Osteoblast (primary cell): ENCODE measurements around the gene NLGN4X. TPM values are rescaled to one million over a fixed set of nuclear protein-coding genes. Genes with fewer than 3 reads are reported as not detected.

ENCODE experiments used
- DNase-seq: peaks from one replicate; pipeline ENCODE4 v3.0.0; 2011; ENCODE audit warnings: low spot score, mixed read lengths; ENCODE audit not compliant: insufficient read length; ENCODE audit errors: missing footprints
- H2AFZ ChIP-seq: 2 replicates; pipeline ENCODE4 v1.6.0; 2011; ENCODE audit warnings: mild to moderate bottlenecking, low read length
- H3K27ac ChIP-seq: 2 replicates; pipeline ENCODE4 v1.5.1; 2011; ENCODE audit warnings: mild to moderate bottlenecking, low read depth, low read length, moderate library complexity
- H3K27me3 ChIP-seq: 2 replicates; pipeline ENCODE4 v1.6.0; 2012; ENCODE audit warnings: mild to moderate bottlenecking, control low read depth, inconsistent platforms, low read length, moderate library complexity; ENCODE audit not compliant: insufficient read depth
- H3K36me3 ChIP-seq: 2 replicates; pipeline ENCODE4 v1.5.1; 2011; ENCODE audit warnings: mild to moderate bottlenecking, low read length, control low read depth, moderate library complexity; ENCODE audit not compliant: insufficient read depth
- H3K4me1 ChIP-seq: 2 replicates; pipeline ENCODE4 v1.5.1; 2011; ENCODE audit warnings: mild to moderate bottlenecking, low read length, control low read depth, moderate library complexity; ENCODE audit not compliant: insufficient read depth
- H3K4me2 ChIP-seq: 2 replicates; pipeline ENCODE4 v1.6.0; 2011; ENCODE audit warnings: mild to moderate bottlenecking, low read length; ENCODE audit not compliant: insufficient read depth
- H3K4me3 ChIP-seq: fragments of 200-600 bp; sonication (generic); 3 replicates; pipeline ENCODE4 v1.5.1; 2012; ENCODE audit warnings: mild to moderate bottlenecking, low read length, inconsistent platforms; ENCODE audit not compliant: insufficient read depth
- H3K79me2 ChIP-seq: 2 replicates; pipeline ENCODE4 v1.6.0; 2012; ENCODE audit warnings: mild to moderate bottlenecking, low read length, control low read depth, inconsistent platforms; ENCODE audit not compliant: insufficient read depth
- H3K9me3 ChIP-seq: 2 replicates; pipeline ENCODE4 v1.5.1; 2011; ENCODE audit warnings: low read depth, low read length, control low read depth
- H4K20me1 ChIP-seq: 2 replicates; pipeline ENCODE4 v1.6.0; 2012; ENCODE audit warnings: mild to moderate bottlenecking, low read length, control low read depth; ENCODE audit not compliant: insufficient read depth
- CTCF ChIP-seq: IDR thresholded peaks from 2 replicates; pipeline ENCODE4 v1.5.1; 2011; ENCODE audit warnings: mild to moderate bottlenecking, low read depth, low read length, moderate library complexity; ENCODE audit errors: extremely low read depth
- total RNA-seq: library from RNA; depleted of rRNA; stranded (reverse); fragments of >200 nt; gene quantifications from 2 replicates; pipeline ENCODE4 v1.2.3, GENCODE V29; 2012

NLGN4X gene
- total RNA-seq, 1 donor = 1.4 TPM

- H4K20me1 ChIP-seq = no peaks in the 10 kb centered on the region
- no peak overlapping the region for H3K4me3 ChIP-seq
- H3K27ac ChIP-seq = no peak overlapping the region
- no peak overlapping the region for H2AFZ ChIP-seq
- H3K27me3 ChIP-seq = no peaks in the 10 kb centered on the region
- H3K4me2 ChIP-seq = no peak overlapping the region
- H3K4me1 ChIP-seq = no peaks in the 10 kb centered on the region
- no peaks in the 10 kb centered on the region for H3K36me3 ChIP-seq
- H3K79me2 ChIP-seq = no peaks in the 10 kb centered on the region
- no peak for DNase-seq
- no peaks in the 10 kb centered on the region for H3K9me3 ChIP-seq
- no peak for TF ChIP-seq CTCF
Observed at GRCh38 chrX:6129195-6129594, 99.5 kb downstream of the NLGN4X start.

GRCh38 chrX:6120329-6120728 lies 108.3 kb downstream of the NLGN4X start:
- no peak for TF ChIP-seq CTCF
- no peak overlapping the region for H3K27ac ChIP-seq
- no peak overlapping the region for H3K4me3 ChIP-seq
- H3K79me2 ChIP-seq = no peaks in the 10 kb centered on the region
- no peaks in the 10 kb centered on the region for H3K4me1 ChIP-seq
- DNase-seq = no peak
- no peak overlapping the region for H2AFZ ChIP-seq
- no peaks in the 10 kb centered on the region for H4K20me1 ChIP-seq
- H3K4me2 ChIP-seq = no peak overlapping the region
- H3K36me3 ChIP-seq = no peaks in the 10 kb centered on the region
- H3K27me3 ChIP-seq = no peaks in the 10 kb centered on the region
- H3K9me3 ChIP-seq = no peaks in the 10 kb centered on the region

GRCh38 chrX:6095469-6095868 lies 133.2 kb downstream of the NLGN4X start:
- H3K4me2 ChIP-seq = no peak overlapping the region
- peaks cover 3% of the 10 kb centered on the region for H3K9me3 ChIP-seq
- no peak for DNase-seq
- H3K4me3 ChIP-seq = no peak overlapping the region
- no peaks in the 10 kb centered on the region for H3K4me1 ChIP-seq
- H2AFZ ChIP-seq = no peak overlapping the region
- H3K27me3 ChIP-seq = no peaks in the 10 kb centered on the region
- no peaks in the 10 kb centered on the region for H3K79me2 ChIP-seq
- no peak for TF ChIP-seq CTCF
- no peaks in the 10 kb centered on the region for H4K20me1 ChIP-seq
- H3K27ac ChIP-seq = no peak overlapping the region
- no peaks in the 10 kb centered on the region for H3K36me3 ChIP-seq

DNA sequence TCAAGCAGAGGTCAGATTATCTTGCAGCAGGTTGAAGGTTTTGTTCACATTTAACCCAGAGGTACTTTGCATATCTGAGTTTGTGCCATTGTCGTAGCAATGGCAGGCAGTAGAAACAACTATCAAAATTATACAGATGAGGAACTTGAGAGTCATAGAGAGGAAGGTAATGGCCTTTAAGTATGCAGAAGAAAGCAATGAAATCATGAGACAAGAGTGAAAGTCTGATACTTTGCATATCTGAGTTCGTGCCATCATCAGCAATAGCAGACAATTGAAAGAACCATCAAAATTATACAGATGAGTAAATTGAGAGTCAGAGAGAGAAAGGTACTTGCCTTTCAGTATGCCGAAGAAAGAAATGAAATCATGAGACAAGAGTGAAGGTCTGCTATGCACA lies 154.1 kb downstream of the NLGN4X start:
- Histone ChIP-seq H3K9me3 (no peaks in the 10 kb centered on the region), H3K36me3 (no peaks in the 10 kb centered on the region), H3K27me3 (no peaks in the 10 kb centered on the region), H2AFZ (no peak overlapping the region), H3K4me1 (no peaks in the 10 kb centered on the region), H3K4me2 (no peak overlapping the region), H3K27ac (no peak overlapping the region), H3K4me3 (no peak overlapping the region), H4K20me1 (no peaks in the 10 kb centered on the region), H3K79me2 (no peaks in the 10 kb centered on the region)
- DNase-seq = no peak
- no peak for TF ChIP-seq CTCF
